Cerebellar nuclear complex (tissue), 1 donor: Measurements from ENCODE around the gene MAML1.

Source experiments
- DNase-seq, 2 experiments: peaks; one replicate each; lab custom pipeline; 2025; lab: John Stamatoyannopoulos, UW

MAML1 gene

GRCh38 chr5:179824745-179825112 is 92.1 kb downstream of the MAML1 start:
- no peak for DNase-seq

GRCh38 chr5:179825655-179826182 is 93.1 kb downstream of the MAML1 start:
- DNase-seq = peak; percentile 59 to 66
